Astrocyte (in vitro differentiated cells and primary cell): ENCODE data around the gene ARID5A. TPM values are rescaled to one million over a fixed set of nuclear protein-coding genes. Genes with fewer than 3 reads are reported as not detected.

Experiments used
- DNase-seq: peaks from one replicate; pipeline ENCODE4 v3.0.0-alpha.2; 2010; ENCODE audit warnings: low read depth
- FAIRE-seq: peaks from 2 replicates; lab custom pipeline; 2011; peaks lifted over from hg19 to GRCh38; lab: Jason Lieb, UNC
- H2AFZ ChIP-seq: 2 replicates; pipeline ENCODE4 v1.6.0; 2012; ENCODE audit warnings: low read depth, low read length, inconsistent platforms
- H3K27ac ChIP-seq: 2 replicates; pipeline ENCODE4 v1.5.1; 2011; ENCODE audit warnings: low read depth, low read length, inconsistent platforms
- H3K27me3 ChIP-seq: 2 replicates; pipeline ENCODE4 v1.6.0; 2011; ENCODE audit warnings: low read length, inconsistent platforms; ENCODE audit not compliant: insufficient read depth
- H3K36me3 ChIP-seq: 2 replicates; pipeline ENCODE4 v1.5.1; 2011; ENCODE audit warnings: low read length, inconsistent platforms; ENCODE audit not compliant: insufficient read depth
- H3K4me1 ChIP-seq: 2 replicates; pipeline ENCODE4 v1.5.1; 2011; ENCODE audit warnings: low read length, inconsistent platforms; ENCODE audit not compliant: insufficient read depth
- H3K4me2 ChIP-seq: 2 replicates; pipeline ENCODE4 v1.6.0; 2012; ENCODE audit warnings: low read length, inconsistent platforms
- H3K4me3 ChIP-seq: 2 replicates; pipeline ENCODE4 v1.5.1; 2011; ENCODE audit warnings: low read depth, mild to moderate bottlenecking, low read length, inconsistent platforms; ENCODE audit not compliant: insufficient read depth
- H3K79me2 ChIP-seq: 2 replicates; pipeline ENCODE4 v1.6.0; 2012; ENCODE audit warnings: mild to moderate bottlenecking, low read length, inconsistent platforms; ENCODE audit not compliant: insufficient read depth
- H3K9ac ChIP-seq: 2 replicates; pipeline ENCODE4 v1.6.0; 2012; ENCODE audit warnings: mild to moderate bottlenecking, low read length, inconsistent platforms
- H3K9me3 ChIP-seq: 2 replicates; pipeline ENCODE4 v1.5.1; 2012; ENCODE audit warnings: low read depth, mild to moderate bottlenecking, low read length, inconsistent platforms; ENCODE audit not compliant: insufficient read depth
- H4K20me1 ChIP-seq: 2 replicates; pipeline ENCODE4 v1.6.0; 2012; ENCODE audit warnings: low read length, inconsistent platforms; ENCODE audit not compliant: insufficient read depth
- H3K27ac Mint-ChIP-seq: one replicate; pipeline ENCODE4 v1.8.0; 2021; ENCODE audit warnings: mild to moderate bottlenecking, mixed read lengths; ENCODE audit not compliant: unreplicated experiment
- H3K27me3 Mint-ChIP-seq: one replicate; pipeline ENCODE4 v1.8.0; 2021; ENCODE audit warnings: low read depth, mixed read lengths; ENCODE audit not compliant: unreplicated experiment
- H3K36me3 Mint-ChIP-seq: one replicate; pipeline ENCODE4 v1.8.0; 2021; ENCODE audit warnings: low read depth, mixed read lengths; ENCODE audit not compliant: unreplicated experiment
- H3K4me1 Mint-ChIP-seq: one replicate; pipeline ENCODE4 v1.8.0; 2021; ENCODE audit warnings: low read depth, mixed read lengths; ENCODE audit not compliant: unreplicated experiment
- H3K4me3 Mint-ChIP-seq: one replicate; pipeline ENCODE4 v1.8.0; 2021; ENCODE audit warnings: mild to moderate bottlenecking, moderate library complexity, mixed read lengths; ENCODE audit not compliant: unreplicated experiment
- H3K9me3 Mint-ChIP-seq: one replicate; pipeline ENCODE4 v1.8.0; 2021; ENCODE audit warnings: mild to moderate bottlenecking, mixed read lengths; ENCODE audit not compliant: unreplicated experiment
- CTCF ChIP-seq: IDR thresholded peaks from 2 replicates; pipeline ENCODE4 v1.5.1; 2011; ENCODE audit warnings: low read depth, mild to moderate bottlenecking, inconsistent platforms, low read length, moderate library complexity; ENCODE audit not compliant: insufficient read depth
- EZH2 ChIP-seq: IDR thresholded peaks from 2 replicates; pipeline ENCODE4 v1.6.1; 2012; ENCODE audit warnings: mild to moderate bottlenecking, low read length, inconsistent platforms; ENCODE audit not compliant: insufficient read depth
- total RNA-seq: library from RNA; stranded (reverse); gene quantifications from 2 replicates; pipeline ENCODE4 v1.2.1, GENCODE V29; 2021

ARID5A gene
- total RNA-seq, 1 donor from 2014 or later: 11.8 TPM

- H3K4me1 Mint-ChIP-seq: no peaks in the 10 kb centered on the region
- H3K36me3 ChIP-seq: no peaks in the 10 kb centered on the region
- TF ChIP-seq EZH2: no peak
- no peak overlapping the region for H3K4me2 ChIP-seq
- H3K27ac Mint-ChIP-seq: no peak overlapping the region
- H3K36me3 Mint-ChIP-seq: no peaks in the 10 kb centered on the region
- H3K9ac ChIP-seq: no peak overlapping the region
- peaks cover 27% of the 10 kb centered on the region for H3K27me3 Mint-ChIP-seq
- no peak for FAIRE-seq
- H3K4me3 Mint-ChIP-seq: no peak overlapping the region
- H4K20me1 ChIP-seq: no peaks in the 10 kb centered on the region
- no peak for DNase-seq
- H2AFZ ChIP-seq: no peak overlapping the region
- peaks cover 14% of the 10 kb centered on the region for H3K9me3 Mint-ChIP-seq
- H3K27ac ChIP-seq: no peak overlapping the region
- no peaks in the 10 kb centered on the region for H3K79me2 ChIP-seq
- peaks cover 6% of the 10 kb centered on the region for H3K27me3 ChIP-seq
- H3K4me3 ChIP-seq: no peak overlapping the region
- H3K4me1 ChIP-seq: no peaks in the 10 kb centered on the region
- no peaks in the 10 kb centered on the region for H3K9me3 ChIP-seq
Observed at GRCh38 chr2:96520697-96521096, 15.9 kb upstream of the ARID5A start.

- no peaks in the 10 kb centered on the region for H3K4me1 ChIP-seq
- no peaks in the 10 kb centered on the region for H3K9me3 ChIP-seq
- no peak overlapping the region for H3K9ac ChIP-seq
- Mint-ChIP-seq H3K27me3 (peaks cover 27% of the 10 kb centered on the region), H3K4me3 (no peak overlapping the region), H3K27ac (no peak overlapping the region), H3K4me1 (no peaks in the 10 kb centered on the region), H3K9me3 (peaks cover 9% of the 10 kb centered on the region), H3K36me3 (no peaks in the 10 kb centered on the region)
- H2AFZ ChIP-seq: no peak overlapping the region
- DNase-seq (no peak), FAIRE-seq (no peak)
- H3K36me3 ChIP-seq: no peaks in the 10 kb centered on the region
- H3K27me3 ChIP-seq: peaks cover 6% of the 10 kb centered on the region
- no peak overlapping the region for H3K4me3 ChIP-seq
- no peaks in the 10 kb centered on the region for H3K79me2 ChIP-seq
- H4K20me1 ChIP-seq: no peaks in the 10 kb centered on the region
- no peak overlapping the region for H3K4me2 ChIP-seq
- H3K27ac ChIP-seq: no peak overlapping the region
- TF ChIP-seq CTCF (no peak), EZH2 (no peak)
Observed at GRCh38 chr2:96521219-96521618, 15.3 kb upstream of the ARID5A start.

- Histone ChIP-seq H3K4me3 (no peak overlapping the region), H3K27me3 (peaks cover 6% of the 10 kb centered on the region), H3K9ac (no peak overlapping the region), H3K36me3 (no peaks in the 10 kb centered on the region), H3K9me3 (no peaks in the 10 kb centered on the region), H3K79me2 (no peaks in the 10 kb centered on the region), H4K20me1 (no peaks in the 10 kb centered on the region), H2AFZ (no peak overlapping the region), H3K27ac (no peak overlapping the region), H3K4me2 (no peak overlapping the region), H3K4me1 (peaks cover 5% of the 10 kb centered on the region)
- Mint-ChIP-seq H3K27me3 (peaks cover 33% of the 10 kb centered on the region), H3K36me3 (no peaks in the 10 kb centered on the region), H3K4me3 (no peak overlapping the region), H3K4me1 (no peaks in the 10 kb centered on the region), H3K27ac (no peak overlapping the region), H3K9me3 (peaks cover 6% of the 10 kb centered on the region)
- TF ChIP-seq CTCF: no peak
- no peak for TF ChIP-seq EZH2
- FAIRE-seq (no peak), DNase-seq (no peak)
Observed at GRCh38 chr2:96522304-96523203, 14.0 kb upstream of the ARID5A start.
